NCI-H1417 treated with DMSO at 0.1 percent for 48 hours (cell line): ENCODE data around the gene LAMA2.
A peak's percentile ranks its signal among the peaks of the same experiment; 100 is the strongest.

Experiments used
- DNase-seq: peaks from one replicate; lab custom pipeline; 2025; lab: John Stamatoyannopoulos, UW

The LAMA2 gene

GRCh38 chr6:129320892-129321291 lies 438.0 kb downstream of the LAMA2 start:
- DNase-seq = no peak

- no peak for DNase-seq
Measured at GRCh38 chr6:129321303-129321702, 438.4 kb downstream of the LAMA2 start.

DNA sequence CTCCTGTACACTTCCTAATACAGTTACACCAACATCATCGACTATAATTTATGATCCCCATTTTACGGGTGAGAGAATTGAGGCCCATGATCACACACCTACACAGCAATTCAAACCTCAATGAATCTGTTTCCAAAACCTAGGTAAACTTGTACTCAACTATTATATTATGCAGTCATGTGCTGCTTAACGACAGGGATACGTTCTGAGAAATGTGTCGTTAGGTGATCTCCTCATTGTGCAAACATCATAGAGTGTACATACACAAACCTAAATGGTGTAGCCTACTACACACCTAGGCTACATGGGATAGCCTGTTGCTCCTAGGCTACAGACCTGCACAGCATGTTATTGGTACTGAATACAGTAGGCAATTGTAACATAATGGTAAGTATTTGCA lies 441.4 kb downstream of the LAMA2 start:
- DNase-seq = no peak

DNA sequence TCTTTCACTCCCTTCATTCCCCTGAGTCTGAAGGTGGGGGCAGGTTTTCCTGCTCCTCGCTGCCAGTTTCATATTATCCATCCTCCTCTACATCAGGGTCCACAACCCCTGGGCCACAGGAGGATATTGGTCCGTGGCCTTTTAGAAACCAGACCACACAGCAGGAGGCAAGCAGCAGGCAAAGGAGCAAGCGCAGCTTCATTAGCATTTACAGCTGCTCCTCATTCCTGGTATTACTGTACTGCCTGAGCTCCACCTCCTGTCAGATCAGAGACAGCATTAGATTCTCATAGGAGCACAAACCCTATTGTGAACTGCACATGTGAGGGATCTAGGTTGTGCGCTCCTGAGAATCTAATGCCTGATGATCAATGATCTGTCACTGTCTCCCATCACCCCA lies 446.7 kb downstream of the LAMA2 start:
- DNase-seq = no peak

DNA sequence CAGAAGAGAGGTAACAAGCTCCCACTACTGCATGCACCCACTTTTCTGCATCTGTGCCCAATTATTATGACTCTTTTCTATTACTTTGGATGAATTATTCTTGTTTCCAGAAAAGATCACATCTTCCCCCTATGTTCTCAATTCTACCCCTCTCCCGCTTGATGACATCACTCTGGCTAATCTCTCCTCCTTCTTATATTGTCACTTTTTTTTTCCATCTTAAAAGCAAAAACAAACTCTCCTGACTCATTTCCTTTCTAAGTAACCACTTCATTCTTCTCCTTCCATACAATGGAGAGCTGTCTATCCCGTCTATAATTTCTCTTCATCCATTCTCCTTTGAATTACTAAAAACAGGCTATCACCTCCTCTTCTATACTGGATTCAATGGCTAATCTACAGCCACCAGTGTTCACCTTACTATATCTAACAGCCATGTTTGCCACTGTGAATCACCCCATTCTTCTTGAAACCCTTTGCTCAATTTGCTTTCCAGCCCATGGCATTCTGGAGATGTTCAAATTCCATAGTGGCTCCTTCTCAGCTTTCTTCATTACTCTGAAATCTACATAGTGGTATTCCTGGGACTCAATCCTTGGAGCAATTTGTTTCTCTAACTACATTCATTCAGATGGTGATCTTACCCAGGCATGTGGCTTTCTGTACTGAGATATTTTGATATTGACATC lies 448.7 kb downstream of the LAMA2 start:
- DNase-seq = no peak

- no peak for DNase-seq
Measured at GRCh38 chr6:129335792-129336191, 452.9 kb downstream of the LAMA2 start.

- no peak for DNase-seq
Measured at GRCh38 chr6:129338683-129339082, 455.7 kb downstream of the LAMA2 start.

DNA sequence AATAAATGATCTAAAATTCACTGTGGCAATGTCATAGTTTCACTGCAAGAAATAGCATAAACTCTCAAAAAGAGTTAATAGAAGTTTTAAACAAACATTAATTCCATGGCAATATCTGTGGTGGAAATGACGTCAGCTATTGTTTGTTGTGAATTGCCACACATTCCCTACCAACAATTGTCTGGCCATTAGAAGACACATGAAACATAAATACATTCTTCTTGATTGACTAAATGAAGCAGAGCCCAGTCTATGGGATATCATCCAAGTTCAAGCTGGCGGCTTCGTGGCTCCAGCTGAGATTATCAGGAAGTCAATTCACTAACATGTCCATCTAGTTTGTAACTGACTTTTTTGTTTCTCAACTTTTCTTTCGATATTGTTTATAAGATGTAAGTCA lies 458.0 kb downstream of the LAMA2 start:
- no peak for DNase-seq

DNA sequence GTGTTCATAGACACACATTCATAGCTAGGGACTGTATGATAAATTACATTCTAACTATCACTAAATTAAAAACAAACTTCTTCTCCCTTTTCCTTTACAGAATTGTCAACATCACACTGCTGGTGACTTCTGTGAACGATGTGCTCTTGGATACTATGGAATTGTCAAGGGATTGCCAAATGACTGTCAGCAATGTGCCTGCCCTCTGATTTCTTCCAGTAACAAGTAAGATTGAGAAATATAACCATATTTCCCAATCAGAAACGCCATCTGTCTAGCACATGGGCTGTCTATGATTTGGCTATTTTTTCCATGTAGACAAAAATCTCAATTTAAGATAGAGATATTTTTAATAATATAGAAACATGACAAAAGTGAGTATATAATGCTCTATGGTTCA lies 459.3 kb downstream of the LAMA2 start:
- DNase-seq = no peak

GRCh38 chr6:129342796-129343195 lies 459.9 kb downstream of the LAMA2 start:
- no peak for DNase-seq

GRCh38 chr6:129344379-129344778 lies 461.4 kb downstream of the LAMA2 start:
- DNase-seq = no peak

- DNase-seq = no peak
Measured at GRCh38 chr6:129345890-129346289, 463.0 kb downstream of the LAMA2 start.

GRCh38 chr6:129346964-129347363 lies 464.0 kb downstream of the LAMA2 start:
- no peak for DNase-seq

GRCh38 chr6:129350278-129350677 lies 467.3 kb downstream of the LAMA2 start:
- no peak for DNase-seq

GRCh38 chr6:129351807-129352206 lies 468.9 kb downstream of the LAMA2 start:
- DNase-seq = no peak

DNA sequence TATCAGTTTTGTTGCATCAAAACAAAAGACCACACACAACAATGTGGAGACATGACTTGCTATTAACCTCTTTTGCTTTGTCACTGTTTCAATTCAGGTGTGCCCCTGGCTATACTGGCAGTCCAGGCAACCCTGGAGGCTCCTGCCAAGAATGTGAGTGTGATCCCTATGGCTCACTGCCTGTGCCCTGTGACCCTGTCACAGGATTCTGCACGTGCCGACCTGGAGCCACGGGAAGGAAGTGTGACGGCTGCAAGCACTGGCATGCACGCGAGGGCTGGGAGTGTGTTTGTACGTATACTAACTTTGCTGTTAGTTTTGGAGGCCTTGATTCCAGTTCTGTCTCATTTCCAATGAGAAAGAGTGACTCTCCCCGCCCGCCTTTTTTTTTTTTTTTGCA lies 470.1 kb downstream of the LAMA2 start:
- no peak for DNase-seq

DNA sequence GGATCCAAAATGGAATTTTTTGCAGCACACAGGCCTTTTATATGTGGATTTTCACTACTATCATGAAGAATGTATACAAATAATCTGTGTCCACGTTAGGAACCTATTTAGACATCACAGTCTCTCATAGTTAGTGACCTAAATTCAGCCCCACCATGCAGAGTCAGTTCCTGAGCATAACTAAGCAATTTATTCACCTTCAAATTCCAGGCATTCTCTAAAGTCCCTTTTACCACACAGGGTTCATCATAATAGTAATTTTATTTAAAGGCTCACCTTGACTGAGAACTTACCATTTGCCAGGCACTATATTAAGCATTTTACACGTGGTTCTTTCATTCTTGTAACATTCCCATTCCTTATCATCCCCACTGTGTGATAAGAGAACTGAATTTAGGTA lies 473.2 kb downstream of the LAMA2 start:
- no peak for DNase-seq

GRCh38 chr6:129359811-129360681 lies 477.1 kb downstream of the LAMA2 start:
- no peak for DNase-seq

GRCh38 chr6:129360682-129360955 lies 477.7 kb downstream of the LAMA2 start:
- DNase-seq = no peak

GRCh38 chr6:129364037-129364436 lies 481.1 kb downstream of the LAMA2 start:
- DNase-seq = peak; percentile 33

DNA sequence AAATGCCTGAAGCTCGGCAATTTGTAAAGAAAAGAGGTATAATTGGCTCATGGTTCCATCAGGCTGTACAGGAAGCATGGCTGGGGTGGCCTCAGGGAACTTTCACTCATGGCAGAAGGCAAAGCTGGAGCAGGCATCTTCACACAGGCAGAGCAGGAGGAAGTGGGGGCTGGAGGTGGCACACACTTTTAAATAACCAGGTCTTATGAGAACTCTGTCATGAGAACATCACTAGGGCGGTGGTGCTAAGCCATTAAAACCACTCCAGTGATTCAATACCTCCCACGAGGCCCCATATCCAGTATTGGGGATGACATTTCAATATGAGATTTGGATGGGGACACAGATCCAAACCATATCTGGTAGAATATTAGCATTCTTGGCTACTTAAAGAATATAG lies 481.8 kb downstream of the LAMA2 start:
- DNase-seq = no peak

DNA sequence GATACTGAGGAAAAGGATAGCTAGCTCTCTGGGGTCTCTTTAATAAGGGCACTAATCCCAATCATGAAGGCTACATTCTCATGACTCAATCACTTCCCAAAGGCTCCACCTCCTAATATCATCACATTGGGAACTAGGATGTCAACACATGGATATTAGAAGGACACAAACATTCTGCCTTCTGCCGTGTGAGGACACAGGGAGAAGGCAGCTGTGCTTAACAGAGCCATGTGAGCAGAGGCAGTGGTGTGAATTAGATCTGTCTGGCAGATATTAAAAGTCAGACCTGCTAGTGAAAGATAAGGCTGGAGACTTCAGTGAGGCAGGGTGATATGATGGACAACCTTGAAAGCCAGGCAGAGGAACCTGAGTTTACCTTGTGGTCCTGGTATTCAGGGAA lies 485.1 kb downstream of the LAMA2 start:
- DNase-seq = no peak

GRCh38 chr6:129368970-129369369 lies 486.0 kb downstream of the LAMA2 start:
- DNase-seq = no peak

DNA sequence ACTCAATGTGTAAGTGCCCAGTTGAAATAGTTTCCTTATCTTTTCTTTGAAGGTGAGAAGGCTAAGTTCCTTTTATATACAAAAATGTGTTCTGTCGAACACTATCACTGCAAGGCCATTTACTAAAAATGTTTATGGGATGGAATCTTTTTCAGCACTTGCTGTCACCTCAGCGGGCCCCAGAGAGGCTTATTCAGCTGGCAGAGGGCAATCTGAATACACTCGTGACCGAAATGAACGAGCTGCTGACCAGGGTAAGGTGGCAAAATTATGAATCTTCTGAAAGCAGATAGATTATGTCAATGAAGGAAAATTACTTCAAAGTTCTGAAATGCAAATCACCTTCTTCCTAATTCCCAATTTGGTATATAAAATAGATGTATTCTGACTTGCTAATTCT lies 486.8 kb downstream of the LAMA2 start:
- DNase-seq = no peak
